ENCODE measurements around the gene FAF2.
A peak's percentile ranks its signal among the peaks of the same experiment; 100 is the strongest.

The FAF2 gene

GRCh38 chr5:176540956-176541337 lies 92.8 kb downstream of the FAF2 start:
- no peak for TF ChIP-seq CTCF (IDR thresholded peaks at IDR 0.05; ENCODE audit: insufficient read depth, low read length, missing control alignments)
- no peak overlapping the region for H3K4me3 ChIP-seq (ENCODE audit: low read depth, low read length)
- DNase-seq (ENCODE audit: low read depth, low spot score), result no peak
- ChIA-PET CTCF (interaction anchor here (0.9 to 4.1 kb wide), 2 partner anchors 117 to 123 kb away, joined by 3 to 15 read pairs; no protein-coding TSS in a partner anchor), POLR2A (no interaction called here)

- H3K4me3 ChIP-seq (ENCODE audit: low read depth, low read length), result no peak overlapping the region
- TF ChIP-seq CTCF (IDR thresholded peaks at IDR 0.05; ENCODE audit: insufficient read depth, low read length, missing control alignments), result no peak
- DNase-seq (ENCODE audit: low read depth, low spot score), result no peak
- ChIA-PET POLR2A (no interaction called here), CTCF (interaction anchor here (1.3 to 4.1 kb wide), 3 partner anchors 32 to 124 kb away, joined by 3 to 15 read pairs (median 6); no protein-coding TSS in a partner anchor)
Measured at GRCh38 chr5:176541338-176542134, 93.4 kb downstream of the FAF2 start.

GRCh38 chr5:176542135-176542595 lies 94.0 kb downstream of the FAF2 start:
- ChIA-PET CTCF (interaction anchor here (0.6 to 4.1 kb wide), 9 partner anchors 8 to 307 kb away, joined by 3 to 15 read pairs (median 3); partner anchors contain the start of gene FAF2), POLR2A (no interaction called here)
- peak overlapping the region; percentile 59 for H3K4me3 ChIP-seq (ENCODE audit: low read depth, low read length)
- no peak for TF ChIP-seq CTCF (IDR thresholded peaks at IDR 0.05; ENCODE audit: insufficient read depth, low read length, missing control alignments)
- DNase-seq (ENCODE audit: low read depth, low spot score), result no peak

- TF ChIP-seq CTCF (IDR thresholded peaks at IDR 0.05; ENCODE audit: insufficient read depth, low read length, missing control alignments), result no peak
- H3K4me3 ChIP-seq (ENCODE audit: low read depth, low read length), result peak overlapping the region; percentile 59
- CTCF ChIA-PET, result interaction anchor here (0.6 to 4.1 kb wide), 14 partner anchors 9 to 308 kb away, joined by 3 to 15 read pairs (median 3); partner anchors contain the start of gene FAF2
- no peak for DNase-seq (ENCODE audit: low read depth, low spot score)
- POLR2A ChIA-PET, result no interaction called here
Measured at GRCh38 chr5:176542596-176543427, 94.6 kb downstream of the FAF2 start.

GRCh38 chr5:176543428-176544182 lies 95.4 kb downstream of the FAF2 start:
- CTCF ChIA-PET, result interaction anchor here (0.9 to 4.1 kb wide), 10 partner anchors 11 to 308 kb away, joined by 3 to 15 read pairs (median 3); partner anchors contain the start of gene FAF2
- DNase-seq (ENCODE audit: low read depth, low spot score), result no peak
- TF ChIP-seq CTCF (IDR thresholded peaks at IDR 0.05; ENCODE audit: insufficient read depth, low read length, missing control alignments), result no peak
- POLR2A ChIA-PET, result no interaction called here
- H3K4me3 ChIP-seq (ENCODE audit: low read depth, low read length), result peak overlapping the region; percentile 59
